NCI-H460 (cell line): ENCODE data around the gene OR6J1. TPM values are rescaled to one million over a fixed set of nuclear protein-coding genes. Genes with fewer than 3 reads are reported as not detected.
A peak's percentile ranks its signal among the peaks of the same experiment; 100 is the strongest.
"Not testable (repeated sequence)": the region's sequence is repeated elsewhere in the genome, so short reads cannot be mapped to it uniquely, and the experiment has no call there.

Experiments
- DNase-seq: peaks from one replicate; pipeline ENCODE4 v3.0.0-alpha.2; 2016; ENCODE audit warnings: low read depth; ENCODE audit errors: extremely low read depth
- total RNA-seq: library from RNA; depleted of rRNA; stranded (reverse); fragments of >200 nt; shearing (Covaris generic); gene quantifications from 2 replicates; pipeline ENCODE4 v1.2.3, GENCODE V29; 2014

Gene OR6J1
- total RNA-seq, 1 experiment from 2014 or later: not detected

DNA sequence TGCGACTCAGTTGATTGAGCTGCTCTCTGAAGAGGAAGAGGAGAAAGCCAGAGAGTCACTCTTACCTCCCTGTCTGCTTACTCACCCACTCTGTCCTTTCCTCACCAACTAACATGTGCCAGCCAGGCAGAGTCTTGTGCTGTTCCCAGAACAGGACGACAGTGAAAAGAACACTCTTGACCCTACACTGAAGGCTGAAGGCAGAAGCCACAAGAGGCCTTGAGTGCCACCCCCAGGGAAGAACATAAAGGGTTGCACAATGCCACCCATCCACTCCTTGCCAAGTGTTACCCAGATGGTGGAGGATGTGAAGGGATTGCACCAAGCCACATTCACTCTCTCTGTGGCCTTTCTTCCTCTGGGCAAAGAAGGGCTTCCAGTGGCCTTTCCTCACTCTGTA is 33.2 kb downstream of the OR6J1 start:
- no peak for DNase-seq

DNA sequence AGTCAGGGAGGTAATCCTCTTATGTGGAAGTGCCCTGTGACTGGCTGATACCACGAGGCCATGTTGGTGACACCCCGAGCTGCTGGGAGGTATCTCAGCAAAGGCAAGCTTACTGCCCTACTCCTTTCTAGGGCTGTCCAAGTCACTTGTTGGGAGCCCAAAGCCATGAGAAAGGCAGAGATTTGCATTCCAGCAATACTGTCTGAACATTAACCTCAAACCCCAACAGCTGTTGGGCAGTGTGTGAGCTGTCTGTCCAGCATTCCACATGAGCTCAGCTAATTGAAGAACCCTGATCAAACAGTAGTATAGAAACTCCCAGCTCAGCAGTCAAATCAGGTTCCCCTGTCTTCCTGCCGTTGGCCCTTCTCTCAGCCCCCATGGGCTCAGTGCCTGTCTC is 36.9 kb downstream of the OR6J1 start:
- no peak for DNase-seq

DNA sequence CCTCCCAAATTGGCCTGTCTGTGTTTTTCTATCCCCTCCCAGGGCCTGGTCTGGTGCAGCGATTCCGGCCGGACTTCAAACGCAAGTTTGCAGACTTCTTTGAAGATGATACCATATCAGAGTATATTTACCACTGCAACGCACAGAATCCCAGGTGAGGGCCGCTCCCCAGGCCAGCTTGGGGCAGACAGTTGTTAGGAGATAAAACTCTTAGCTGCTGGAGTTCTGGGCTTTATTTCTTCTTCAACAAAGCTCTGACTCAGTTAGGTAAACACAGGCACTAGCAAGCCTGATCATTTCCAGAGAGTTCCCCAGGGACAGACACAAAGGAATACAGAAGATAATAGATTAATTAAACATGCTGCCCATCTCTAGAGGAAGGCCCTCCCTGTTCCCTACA is 37.8 kb downstream of the OR6J1 start:
- DNase-seq: no peak

DNA sequence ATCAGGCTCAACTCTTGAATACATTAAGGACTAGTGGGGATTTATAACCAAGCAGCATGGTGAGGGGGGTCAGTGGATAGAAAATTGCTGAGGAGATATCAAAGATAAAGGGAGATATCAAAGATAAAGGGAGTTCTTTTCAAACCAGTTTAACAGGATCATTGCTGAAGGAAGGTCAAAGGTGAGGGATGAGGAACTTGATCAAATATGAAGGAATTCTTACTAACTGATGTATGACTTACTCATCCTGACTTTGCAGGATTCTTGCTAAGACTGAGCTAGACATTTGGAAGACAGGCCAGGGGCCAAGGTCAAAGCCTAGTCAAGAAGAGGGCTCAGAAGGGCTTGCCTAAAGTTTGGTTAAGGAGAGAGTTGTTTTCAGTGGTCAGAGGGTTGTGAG is 41.3 kb downstream of the OR6J1 start:
- no peak for DNase-seq

DNA sequence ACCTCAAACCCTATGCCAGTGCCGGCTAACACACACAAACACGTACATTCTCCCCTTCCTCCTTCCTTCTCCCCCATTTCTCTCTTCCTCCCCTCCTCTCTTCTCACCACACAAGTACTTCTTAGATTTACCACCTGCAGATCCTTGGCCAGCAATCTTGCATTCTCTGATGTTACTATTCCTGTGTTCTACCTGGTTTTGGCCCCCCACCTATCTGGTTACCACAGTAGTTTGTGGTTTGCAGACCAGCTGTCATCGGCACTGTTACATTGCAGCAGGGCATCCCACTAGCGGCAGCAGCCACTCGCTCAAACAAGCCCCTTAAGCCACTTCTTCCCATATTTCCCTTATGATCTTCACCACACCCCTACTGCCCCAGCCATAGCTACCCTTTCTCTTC is 42.2 kb downstream of the OR6J1 start:
- DNase-seq: no peak

DNA sequence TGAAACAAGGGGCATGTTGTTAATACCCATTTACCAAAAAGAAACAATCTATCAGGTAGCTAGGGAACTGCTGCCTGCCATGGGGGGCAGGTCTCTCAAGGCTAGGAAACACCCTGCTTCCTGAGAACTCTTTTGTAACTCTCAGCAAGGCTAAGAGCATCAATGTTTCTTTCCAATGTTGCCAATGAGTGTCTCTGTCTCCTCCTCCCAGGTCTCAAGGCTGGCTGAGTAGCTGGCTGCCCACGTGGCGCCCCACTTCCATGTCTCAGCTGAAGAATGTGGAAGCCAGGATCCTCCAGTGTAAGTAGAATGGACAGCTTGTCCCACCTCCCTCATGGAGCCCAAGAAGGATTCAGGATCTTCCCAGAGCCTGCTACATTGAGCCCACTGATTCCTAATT is 42.7 kb downstream of the OR6J1 start:
- DNase-seq: no peak

DNA sequence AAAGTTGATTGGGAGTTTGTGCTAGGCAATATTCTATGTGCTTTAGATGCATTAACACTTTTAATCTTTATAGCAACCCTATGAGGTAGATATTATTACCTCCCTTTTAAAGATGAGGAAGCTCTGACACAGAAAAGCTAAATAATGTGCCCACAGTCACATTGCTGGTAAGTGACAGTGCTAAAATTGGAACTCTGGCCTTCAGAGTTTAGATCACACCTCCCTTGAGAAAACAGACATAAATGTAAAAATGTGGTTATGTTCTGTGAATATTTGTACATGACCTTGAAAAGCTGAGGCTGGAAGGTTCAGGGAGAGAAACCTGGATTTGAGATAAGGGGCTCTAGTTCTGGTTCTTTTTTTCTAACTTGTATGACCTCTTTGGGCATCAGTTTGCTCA is 44.1 kb downstream of the OR6J1 start:
- DNase-seq: no peak

DNA sequence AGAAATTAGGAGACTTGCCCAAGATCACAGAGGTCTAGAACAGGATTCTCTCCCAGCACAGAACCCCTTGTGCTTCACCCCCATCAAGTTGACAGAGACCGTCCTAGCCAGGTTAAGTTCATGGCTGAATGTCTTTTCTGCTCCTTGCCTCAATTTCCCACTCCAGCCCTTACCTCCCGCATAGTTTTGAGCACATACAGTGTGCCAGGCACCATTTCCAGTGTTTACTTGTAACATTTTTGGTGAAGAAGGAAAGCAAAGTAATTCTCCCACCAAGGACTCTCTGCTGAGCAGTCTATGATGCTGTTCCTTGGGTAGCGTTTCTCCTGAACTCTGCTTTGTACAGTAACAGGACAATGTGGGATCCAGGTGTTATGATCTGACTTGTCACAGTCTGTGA is 44.8 kb downstream of the OR6J1 start:
- no peak for DNase-seq

DNA sequence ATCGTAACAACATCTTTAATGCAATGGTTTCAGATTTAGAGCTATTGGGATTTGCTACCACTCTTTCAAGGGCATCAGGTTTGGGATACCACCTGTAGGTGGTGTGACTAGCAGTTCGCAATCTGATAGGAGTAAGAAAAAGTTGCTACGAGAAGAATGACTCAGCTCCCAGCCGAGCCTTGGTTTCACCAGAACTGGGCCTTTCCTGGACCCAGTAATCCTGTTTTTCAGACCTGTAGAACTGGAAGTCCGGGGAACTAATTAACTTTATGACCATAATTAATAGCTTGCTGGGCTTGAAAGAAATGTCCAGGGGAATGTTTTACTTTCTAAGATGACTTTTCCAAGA is 45.3 kb downstream of the OR6J1 start:
- DNase-seq: peak; percentile 67

DNA sequence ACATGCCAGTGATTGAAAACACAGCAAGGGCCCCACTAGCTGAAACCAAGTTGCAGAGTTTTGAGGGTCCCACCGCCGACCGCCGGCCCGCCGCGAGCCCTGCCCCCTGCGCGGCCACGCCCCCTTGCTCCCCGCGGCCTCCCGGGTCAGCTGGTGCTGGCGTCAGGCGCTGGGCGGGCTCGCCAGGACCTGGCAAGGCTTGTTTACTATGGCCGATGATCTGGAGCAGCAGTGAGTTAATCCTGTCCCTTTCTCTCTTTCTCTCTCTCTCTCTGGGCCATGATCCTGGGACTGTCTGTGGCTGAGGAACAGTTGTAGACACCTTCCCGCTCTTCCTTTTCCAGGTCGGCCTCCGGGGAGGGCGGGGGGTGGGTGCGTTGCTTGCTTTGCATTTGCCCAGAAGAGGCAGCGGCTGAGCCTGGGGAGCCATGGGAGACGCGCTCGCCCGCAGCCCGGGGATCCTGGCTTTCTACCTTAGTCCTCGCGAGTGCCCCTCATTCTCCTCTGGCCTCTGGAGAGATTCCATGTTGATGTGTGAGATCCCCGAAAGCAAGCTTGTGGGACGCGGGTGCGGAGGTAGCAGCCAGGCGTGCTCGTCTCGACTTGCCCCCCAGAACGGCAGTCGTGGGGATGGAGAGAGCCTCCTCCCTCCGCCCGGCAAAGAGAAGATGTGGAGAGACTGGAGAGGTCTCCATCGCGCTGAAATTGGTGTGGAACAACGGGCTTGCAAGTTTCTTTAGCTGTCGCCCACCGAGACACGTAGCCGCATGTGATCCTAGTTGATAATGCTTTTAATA is 45.9 kb downstream of the OR6J1 start, which contains the start of gene ABHD4:
Gene ABHD4 (plus strand): TSS at position 202 of the 797 bp plus-strand sequence. CDS start 7 bp downstream, at position 209.
- peak; percentile 51 for DNase-seq

DNA sequence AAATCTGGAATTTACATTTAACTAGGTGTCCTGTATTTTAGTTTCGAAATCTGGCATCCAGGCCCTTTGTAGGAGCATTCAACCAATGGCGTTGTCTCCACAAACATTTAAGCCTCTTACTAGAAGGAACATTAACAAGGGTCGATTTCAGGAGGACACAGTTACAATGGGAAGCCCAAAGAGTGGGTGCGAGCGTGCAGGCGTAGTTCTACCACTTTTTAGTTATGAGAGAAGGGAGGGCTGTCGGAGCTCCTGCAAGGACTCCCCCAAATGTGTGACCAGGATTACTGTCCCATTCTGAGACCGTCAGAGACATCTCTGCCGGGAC is 46.4 kb downstream of the OR6J1 start:
- DNase-seq: no peak

DNA sequence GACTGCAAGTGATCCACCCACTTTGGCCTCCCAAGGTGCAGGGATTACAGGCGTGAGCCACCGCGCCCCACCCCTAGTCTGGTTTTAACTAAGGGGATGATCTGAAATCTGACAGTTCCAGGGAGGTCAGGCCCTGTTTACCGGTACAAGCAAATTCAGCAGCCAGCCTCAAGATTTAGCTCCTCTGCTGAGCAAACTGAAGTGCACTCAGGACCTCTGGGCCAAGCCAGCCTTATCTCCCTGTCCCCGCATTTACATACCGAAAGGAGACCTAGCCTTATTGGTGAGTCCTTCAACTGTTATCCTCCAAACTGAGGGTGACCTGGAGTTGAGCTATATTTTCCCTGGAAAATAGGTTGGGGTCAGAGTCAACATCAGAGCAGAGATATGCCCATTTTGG is 46.9 kb downstream of the OR6J1 start:
- no peak for DNase-seq

DNA sequence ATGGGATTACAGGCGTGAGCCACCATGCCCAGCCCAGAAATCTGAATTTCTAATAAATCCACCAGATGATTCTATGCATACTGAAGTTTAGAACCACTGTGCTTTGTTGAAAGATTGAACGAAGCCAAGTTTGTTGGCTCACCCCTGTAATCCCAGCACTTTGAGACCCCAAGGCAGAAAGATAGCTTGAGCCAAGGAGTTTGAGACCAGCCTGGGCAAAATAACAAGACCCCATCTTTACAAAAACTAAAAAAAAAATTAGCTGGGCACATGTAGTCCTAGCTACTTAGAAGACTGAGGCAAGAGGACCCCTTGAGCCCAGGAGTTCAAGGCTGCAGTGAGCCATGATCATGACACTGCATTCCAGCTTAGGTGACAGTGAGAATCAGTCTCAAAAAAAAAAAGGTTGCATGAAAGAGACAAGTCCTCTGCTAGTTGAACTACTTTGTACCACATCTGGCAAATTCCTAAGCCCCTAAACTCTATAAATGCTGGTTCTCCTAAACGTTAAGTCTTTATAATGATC is 47.7 kb downstream of the OR6J1 start:
- no peak for DNase-seq

DNA sequence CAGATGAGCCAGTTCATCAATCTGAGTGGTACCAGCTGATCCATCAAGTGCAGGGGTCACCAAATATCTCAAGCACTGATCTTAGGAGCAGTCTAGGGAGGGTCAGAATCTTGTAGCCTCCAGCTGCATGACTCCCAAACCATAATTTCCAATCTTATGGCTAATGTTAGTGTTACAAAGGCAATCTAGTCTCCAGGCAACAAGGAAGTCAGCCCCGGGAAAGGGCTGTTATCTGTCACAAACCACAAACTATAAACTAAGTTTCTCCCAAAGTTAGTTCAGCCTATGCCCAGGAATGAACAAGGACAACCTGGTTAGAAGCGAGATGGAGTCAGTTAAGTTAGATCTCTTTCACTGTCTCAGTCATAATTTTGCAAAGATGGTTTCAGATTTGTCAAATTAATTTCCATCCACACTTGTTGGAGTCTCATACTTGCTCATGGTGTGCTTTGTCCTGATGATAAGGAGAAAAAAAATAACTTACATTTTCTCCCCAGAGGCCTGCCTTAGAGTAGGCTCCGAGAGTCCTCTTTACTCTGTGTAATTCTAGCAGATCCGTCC is 49.9 kb downstream of the OR6J1 start:
- no peak for DNase-seq

DNA sequence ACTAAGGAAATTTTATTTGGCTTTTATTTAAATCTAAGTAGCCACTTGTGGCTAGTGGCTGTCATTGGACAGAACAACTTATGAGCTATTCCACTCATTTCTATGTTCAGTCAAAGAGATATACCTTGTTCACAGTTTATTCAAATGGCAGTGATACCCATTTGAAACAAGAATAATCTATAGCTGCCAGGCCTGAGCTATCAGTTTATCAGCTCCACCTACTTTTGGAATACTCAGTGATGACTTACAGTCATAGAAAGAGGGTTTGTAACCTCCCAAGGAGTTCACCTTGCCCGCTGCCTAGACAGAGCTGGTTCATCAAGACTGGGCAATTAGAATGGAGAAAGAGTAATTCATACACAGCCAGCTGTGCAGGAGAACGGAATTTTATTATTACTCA is 50.6 kb downstream of the OR6J1 start:
- DNase-seq: no peak

DNA sequence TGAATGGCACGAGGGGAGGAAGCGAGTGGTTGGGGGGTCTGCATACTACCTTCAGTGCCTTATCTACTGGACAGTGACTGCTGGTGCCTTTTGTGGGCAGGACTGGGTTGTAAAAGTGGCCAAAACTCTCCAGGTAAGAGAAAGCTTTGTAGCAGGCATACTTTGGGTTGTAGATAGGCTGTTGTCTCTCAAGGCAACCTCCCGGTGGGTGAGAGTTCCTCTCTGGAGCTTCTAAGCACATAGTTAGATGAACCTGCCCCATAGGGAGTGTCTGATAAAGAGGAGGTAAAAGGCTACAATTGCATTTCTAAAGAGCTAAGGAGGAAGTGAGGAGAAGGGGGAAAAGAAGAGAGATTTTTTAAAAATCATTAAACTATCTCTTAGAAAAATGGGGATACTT is 51.0 kb downstream of the OR6J1 start:
- DNase-seq: no peak

DNA sequence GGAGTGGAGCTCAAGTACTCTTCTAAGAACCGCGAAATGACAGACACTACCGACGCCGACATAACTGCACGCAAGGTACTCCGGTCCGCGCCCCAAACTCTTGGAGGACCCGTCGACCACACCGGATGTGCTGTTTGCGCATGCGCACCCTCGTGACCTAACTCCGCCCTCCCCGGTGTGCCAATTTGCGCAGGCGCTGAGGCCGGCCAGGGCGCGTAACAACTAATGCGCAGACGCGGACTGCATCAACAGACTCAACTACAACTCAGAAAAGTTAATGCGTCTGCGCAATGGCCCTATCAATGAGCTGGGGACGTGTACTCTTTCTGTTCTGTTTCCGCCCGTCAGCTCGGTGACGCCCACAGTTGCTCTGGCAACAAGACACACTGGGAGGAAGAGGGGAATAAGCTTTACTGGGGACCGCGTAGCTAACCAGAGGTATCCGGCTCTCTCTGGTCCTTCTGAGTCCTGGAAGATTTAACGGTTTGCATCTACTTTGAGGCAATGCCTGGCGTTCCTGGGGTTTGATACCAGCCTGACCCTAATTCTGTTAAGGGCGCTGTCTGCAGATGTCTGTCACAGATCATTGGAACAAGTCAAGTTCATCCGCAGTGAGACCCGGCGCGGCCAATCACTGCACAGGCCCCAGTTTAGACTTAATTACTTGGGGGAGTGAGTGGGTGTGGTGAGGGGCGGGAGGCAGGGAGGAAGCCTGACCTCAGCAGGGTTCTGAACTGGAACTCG is 54.9 kb downstream of the OR6J1 start, which contains the start of gene DAD1:
Gene DAD1 (minus strand): TSS at position 129 of the 744 bp plus-strand sequence. CDS start 67 bp downstream, at position 62.
- peak; percentile 100 for DNase-seq

DNA sequence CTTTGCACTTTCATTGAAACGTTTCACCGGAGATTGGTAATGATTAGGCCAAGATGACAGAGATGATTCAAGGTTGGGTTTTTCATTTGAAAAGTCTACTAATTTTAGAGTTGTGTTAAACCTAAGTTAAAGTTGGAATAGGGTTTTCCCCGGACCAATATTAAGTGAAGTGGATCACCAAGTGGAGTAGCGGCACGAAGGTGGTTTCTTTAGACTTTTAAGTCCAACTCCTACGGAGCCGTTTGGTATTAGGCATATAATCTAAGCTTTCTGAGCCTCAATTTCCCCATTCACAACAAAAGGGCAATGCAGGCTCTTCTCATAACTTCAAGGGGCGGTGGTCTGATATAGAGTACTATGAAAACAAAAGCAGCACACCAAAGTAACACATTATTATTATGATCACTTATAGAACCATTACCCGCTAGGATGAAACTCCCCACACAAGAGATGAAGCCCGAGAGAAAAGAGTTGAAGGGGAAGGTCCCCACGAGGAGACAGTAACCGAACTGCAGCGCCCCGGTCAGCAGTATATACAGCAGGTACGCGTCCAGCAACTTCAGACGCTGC is 55.5 kb downstream of the OR6J1 start:
- DNase-seq: no peak

DNA sequence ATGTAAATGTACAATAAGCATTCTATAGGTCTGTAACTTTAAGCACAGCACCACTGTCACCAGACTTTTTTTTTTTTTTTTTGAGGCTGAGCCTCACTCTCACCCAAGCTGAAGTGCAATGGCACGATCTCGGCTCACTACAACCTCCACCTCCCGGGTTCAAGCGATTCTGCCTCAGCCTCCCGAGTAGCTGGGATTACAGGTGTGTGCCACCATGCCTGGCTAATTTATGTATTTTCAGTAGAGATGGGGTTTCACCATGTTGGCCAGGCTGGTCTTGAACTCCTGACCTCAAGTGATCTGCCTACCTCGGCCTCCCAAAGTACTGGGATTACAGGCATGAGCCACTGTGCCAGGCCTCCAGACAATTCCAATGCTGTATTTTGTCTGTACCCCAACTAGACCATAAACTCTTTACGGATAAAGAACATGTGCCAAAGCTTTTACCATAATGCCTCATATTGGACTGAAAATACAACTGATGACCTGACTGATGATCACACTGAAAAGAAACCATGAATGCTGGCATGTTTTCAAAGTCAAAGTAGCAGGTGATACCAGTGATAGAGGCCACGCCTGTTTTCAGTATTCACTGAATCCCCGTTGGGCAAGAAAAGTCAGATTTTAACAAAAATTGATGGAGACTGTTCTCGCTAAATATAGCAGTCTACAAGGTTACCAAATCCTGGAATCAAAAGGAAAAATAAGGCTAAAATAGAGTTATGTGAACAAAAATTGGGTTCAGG is 56.3 kb downstream of the OR6J1 start:
- DNase-seq: not testable (repeated sequence)

DNA sequence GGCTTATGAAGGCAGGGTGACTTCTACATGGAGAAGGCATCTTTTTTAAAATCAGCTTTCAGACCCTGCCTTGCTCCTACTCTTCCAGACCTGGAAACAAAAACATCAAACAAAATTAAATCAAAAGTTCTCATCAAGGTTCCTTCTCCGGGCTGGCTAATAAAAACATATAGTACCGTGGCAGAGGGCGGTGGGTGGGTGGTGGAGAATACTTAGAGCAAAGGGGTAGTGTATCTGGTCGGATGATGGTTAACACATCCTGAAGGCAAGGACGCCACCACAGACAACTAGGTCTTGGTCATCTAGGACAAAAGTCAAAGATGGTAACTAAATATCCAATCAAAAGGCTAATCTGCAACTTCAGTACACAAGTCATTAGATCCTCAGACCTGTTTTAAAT is 56.9 kb downstream of the OR6J1 start:
- DNase-seq: no peak

DNA sequence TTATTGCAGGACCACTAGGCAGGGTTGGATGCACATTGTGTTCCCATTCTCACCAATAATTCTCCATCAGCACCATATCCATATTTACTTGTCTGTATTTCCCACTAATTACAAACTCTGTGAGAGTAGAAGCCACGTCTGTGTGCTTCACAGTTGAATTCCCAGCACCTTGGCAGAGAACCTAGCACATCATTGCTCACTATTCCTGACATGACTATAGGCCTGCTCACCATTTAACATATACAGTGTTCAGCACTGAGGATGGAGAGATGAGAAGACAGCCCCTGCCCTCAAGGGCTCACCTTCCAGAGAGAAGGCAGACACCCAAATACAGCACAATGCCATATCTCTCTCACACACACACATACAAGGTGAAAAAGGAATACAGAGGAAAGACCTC is 60.2 kb downstream of the OR6J1 start:
- no peak for DNase-seq
